ENCODE data around the gene DNAH12. TPM values are rescaled to one million over a fixed set of nuclear protein-coding genes. Genes with fewer than 3 reads are reported as not detected.

DNAH12 gene
- total and polyA plus RNA-seq, 2 of the 13 experiments (the other 11 are each of a cell fraction or from before 2014, with no cell fraction given) = 0.11 TPM

DNA sequence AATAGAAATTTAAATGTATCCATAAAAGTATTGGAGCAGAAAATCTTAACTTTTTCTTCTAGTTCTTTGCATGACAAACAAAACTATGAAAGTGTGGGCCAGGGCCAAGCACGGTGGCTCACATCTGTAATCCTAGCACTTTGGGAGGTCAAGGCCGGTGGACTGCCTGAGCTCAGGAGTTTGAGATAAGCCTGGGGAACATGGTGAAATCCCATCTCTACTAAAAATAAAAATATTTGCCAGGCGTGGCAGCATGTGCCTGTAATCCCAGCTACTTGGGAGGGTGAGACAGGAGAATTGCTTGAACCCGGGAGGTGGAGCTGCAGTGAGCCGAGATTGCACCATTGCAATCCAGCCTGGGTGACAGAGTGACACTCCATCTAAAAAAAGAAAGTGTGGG lies 158.6 kb downstream of the DNAH12 start (continued):
- TF ChIP-seq SP5 (CRISPR knock-in tag; IDR thresholded peaks at IDR 0.05; ENCODE audit: borderline replicate concordance, low read depth) = peak; percentile 32; the same call in 1 of the 2 replicates
- peak; percentile 72; the same call in 1 of the 2 replicates for TF ChIP-seq ISL2 (CRISPR knock-in tag; IDR thresholded peaks at IDR 0.05)
- TF ChIP-seq FOXJ3 (CRISPR knock-in tag; IDR thresholded peaks at IDR 0.05; ENCODE audit: borderline replicate concordance) = peak; percentile 37; the same call in 1 of the 2 replicates
- no peak for TF ChIP-seq POLR2A (IDR thresholded peaks at IDR 0.05; ENCODE audit: insufficient read depth in 1 of 2, low read depth in 2 of 2, low read length in 2 of 2)
- TF ChIP-seq, protein P1, sequence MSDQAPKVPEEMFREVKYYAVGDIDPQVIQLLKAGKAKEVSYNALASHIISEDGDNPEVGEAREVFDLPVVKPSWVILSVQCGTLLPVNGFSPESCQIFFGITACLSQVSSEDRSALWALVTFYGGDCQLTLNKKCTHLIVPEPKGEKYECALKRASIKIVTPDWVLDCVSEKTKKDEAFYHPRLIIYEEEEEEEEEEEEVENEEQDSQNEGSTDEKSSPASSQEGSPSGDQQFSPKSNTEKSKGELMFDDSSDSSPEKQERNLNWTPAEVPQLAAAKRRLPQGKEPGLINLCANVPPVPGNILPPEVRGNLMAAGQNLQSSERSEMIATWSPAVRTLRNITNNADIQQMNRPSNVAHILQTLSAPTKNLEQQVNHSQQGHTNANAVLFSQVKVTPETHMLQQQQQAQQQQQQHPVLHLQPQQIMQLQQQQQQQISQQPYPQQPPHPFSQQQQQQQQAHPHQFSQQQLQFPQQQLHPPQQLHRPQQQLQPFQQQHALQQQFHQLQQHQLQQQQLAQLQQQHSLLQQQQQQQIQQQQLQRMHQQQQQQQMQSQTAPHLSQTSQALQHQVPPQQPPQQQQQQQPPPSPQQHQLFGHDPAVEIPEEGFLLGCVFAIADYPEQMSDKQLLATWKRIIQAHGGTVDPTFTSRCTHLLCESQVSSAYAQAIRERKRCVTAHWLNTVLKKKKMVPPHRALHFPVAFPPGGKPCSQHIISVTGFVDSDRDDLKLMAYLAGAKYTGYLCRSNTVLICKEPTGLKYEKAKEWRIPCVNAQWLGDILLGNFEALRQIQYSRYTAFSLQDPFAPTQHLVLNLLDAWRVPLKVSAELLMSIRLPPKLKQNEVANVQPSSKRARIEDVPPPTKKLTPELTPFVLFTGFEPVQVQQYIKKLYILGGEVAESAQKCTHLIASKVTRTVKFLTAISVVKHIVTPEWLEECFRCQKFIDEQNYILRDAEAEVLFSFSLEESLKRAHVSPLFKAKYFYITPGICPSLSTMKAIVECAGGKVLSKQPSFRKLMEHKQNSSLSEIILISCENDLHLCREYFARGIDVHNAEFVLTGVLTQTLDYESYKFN (CRISPR knock-in tag; conservative IDR thresholded peaks at IDR 0.05) = peak; percentile 75
- TF ChIP-seq SALL2 (CRISPR knock-in tag; IDR thresholded peaks at IDR 0.05) = no peak
- peak in 1 of 2 experiments; percentile 75; a peak in 2 of 4 replicates for TF ChIP-seq EP300 (IDR thresholded peaks at IDR 0.05; ENCODE audit: low read depth in 2 of 2, low read length in 2 of 2)
- peak; percentile 30; the same call in 1 of the 2 replicates for TF ChIP-seq EP300 (CRISPR knock-in tag; IDR thresholded peaks at IDR 0.05; ENCODE audit: borderline replicate concordance)
- TF ChIP-seq REPIN1 (CRISPR knock-in tag; IDR thresholded peaks at IDR 0.05; ENCODE audit: borderline replicate concordance, low read depth) = peak; percentile 70; the same call in 1 of the 2 replicates
- TF ChIP-seq, protein P2, sequence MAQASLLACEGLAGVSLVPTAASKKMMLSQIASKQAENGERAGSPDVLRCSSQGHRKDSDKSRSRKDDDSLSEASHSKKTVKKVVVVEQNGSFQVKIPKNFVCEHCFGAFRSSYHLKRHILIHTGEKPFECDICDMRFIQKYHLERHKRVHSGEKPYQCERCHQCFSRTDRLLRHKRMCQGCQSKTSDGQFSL (CRISPR knock-in tag; IDR thresholded peaks at IDR 0.05) = no peak
- no peak for TF ChIP-seq RFX1 (IDR thresholded peaks at IDR 0.05)
- TF ChIP-seq WIZ (CRISPR knock-in tag; IDR thresholded peaks at IDR 0.05) = no peak
- TF ChIP-seq MBNL3 (CRISPR knock-in tag; conservative IDR thresholded peaks at IDR 0.05) = no peak
- no peak for TF ChIP-seq YEATS2 (CRISPR knock-in tag; IDR thresholded peaks at IDR 0.05; ENCODE audit: borderline replicate concordance)
- TF ChIP-seq TARDBP (CRISPR knock-in tag; IDR thresholded peaks at IDR 0.05) = peak; percentile 54; the same call in 1 of the 2 replicates
- TF ChIP-seq, protein P3, sequence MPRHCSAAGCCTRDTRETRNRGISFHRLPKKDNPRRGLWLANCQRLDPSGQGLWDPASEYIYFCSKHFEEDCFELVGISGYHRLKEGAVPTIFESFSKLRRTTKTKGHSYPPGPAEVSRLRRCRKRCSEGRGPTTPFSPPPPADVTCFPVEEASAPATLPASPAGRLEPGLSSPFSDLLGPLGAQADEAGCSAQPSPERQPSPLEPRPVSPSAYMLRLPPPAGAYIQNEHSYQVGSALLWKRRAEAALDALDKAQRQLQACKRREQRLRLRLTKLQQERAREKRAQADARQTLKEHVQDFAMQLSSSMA (CRISPR knock-in tag; IDR thresholded peaks at IDR 0.05) = 0 out of 2 replicates have a peak, but pooled peaks have one; percentile 42
- TF ChIP-seq, protein P4, sequence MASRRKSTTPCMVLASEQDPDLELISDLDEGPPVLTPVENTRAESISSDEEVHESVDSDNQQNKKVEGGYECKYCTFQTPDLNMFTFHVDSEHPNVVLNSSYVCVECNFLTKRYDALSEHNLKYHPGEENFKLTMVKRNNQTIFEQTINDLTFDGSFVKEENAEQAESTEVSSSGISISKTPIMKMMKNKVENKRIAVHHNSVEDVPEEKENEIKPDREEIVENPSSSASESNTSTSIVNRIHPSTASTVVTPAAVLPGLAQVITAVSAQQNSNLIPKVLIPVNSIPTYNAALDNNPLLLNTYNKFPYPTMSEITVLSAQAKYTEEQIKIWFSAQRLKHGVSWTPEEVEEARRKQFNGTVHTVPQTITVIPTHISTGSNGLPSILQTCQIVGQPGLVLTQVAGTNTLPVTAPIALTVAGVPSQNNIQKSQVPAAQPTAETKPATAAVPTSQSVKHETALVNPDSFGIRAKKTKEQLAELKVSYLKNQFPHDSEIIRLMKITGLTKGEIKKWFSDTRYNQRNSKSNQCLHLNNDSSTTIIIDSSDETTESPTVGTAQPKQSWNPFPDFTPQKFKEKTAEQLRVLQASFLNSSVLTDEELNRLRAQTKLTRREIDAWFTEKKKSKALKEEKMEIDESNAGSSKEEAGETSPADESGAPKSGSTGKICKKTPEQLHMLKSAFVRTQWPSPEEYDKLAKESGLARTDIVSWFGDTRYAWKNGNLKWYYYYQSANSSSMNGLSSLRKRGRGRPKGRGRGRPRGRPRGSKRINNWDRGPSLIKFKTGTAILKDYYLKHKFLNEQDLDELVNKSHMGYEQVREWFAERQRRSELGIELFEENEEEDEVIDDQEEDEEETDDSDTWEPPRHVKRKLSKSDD (CRISPR knock-in tag; IDR thresholded peaks at IDR 0.05; ENCODE audit: low read depth) = 0 out of 2 replicates have a peak, but pooled peaks have one; percentile 59
- peak; percentile 73; the same call in 1 of the 2 replicates for TF ChIP-seq TBX2 (CRISPR knock-in tag; IDR thresholded peaks at IDR 0.05; ENCODE audit: borderline replicate concordance)
- TF ChIP-seq, protein P5, sequence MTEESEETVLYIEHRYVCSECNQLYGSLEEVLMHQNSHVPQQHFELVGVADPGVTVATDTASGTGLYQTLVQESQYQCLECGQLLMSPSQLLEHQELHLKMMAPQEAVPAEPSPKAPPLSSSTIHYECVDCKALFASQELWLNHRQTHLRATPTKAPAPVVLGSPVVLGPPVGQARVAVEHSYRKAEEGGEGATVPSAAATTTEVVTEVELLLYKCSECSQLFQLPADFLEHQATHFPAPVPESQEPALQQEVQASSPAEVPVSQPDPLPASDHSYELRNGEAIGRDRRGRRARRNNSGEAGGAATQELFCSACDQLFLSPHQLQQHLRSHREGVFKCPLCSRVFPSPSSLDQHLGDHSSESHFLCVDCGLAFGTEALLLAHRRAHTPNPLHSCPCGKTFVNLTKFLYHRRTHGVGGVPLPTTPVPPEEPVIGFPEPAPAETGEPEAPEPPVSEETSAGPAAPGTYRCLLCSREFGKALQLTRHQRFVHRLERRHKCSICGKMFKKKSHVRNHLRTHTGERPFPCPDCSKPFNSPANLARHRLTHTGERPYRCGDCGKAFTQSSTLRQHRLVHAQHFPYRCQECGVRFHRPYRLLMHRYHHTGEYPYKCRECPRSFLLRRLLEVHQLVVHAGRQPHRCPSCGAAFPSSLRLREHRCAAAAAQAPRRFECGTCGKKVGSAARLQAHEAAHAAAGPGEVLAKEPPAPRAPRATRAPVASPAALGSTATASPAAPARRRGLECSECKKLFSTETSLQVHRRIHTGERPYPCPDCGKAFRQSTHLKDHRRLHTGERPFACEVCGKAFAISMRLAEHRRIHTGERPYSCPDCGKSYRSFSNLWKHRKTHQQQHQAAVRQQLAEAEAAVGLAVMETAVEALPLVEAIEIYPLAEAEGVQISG (CRISPR knock-in tag; IDR thresholded peaks at IDR 0.05) = 0 out of 2 replicates have a peak, but pooled peaks have one; percentile 31
- TF ChIP-seq BCL6 (CRISPR knock-in tag; IDR thresholded peaks at IDR 0.05) = peak; percentile 78

All from HepG2 (cell line).